Suprapubic skin (tissue), 4 donors: ENCODE results near the gene CNOT6L.

Experiments
- CTCF ChIP-seq, 2 donors: fragments of 200-600 bp in 1 of 2; fragments of 450-650 bp in 1 of 2; sonication (generic) in 1 of 2; IDR thresholded peaks; one replicate each; pipeline ENCODE4 v1.5.1; 2016 to 2019; ENCODE audit warnings: antibody characterized with exemption in 2 of 2, mild to moderate bottlenecking in 1 of 2, moderate library complexity in 1 of 2
- EP300 ChIP-seq: sonication (generic); formaldehyde crosslinking; IDR thresholded peaks from one replicate; pipeline ENCODE4 v1.6.1; 2017; ENCODE audit warnings: antibody characterized with exemption
- POLR2A ChIP-seq, 2 donors: fragments of 450-650 bp; IDR thresholded peaks; one replicate each; pipeline ENCODE4 v1.6.1; 2017; ENCODE audit warnings: antibody characterized with exemption in 2 of 2, mild to moderate bottlenecking in 2 of 2, moderate library complexity in 2 of 2
- POLR2AphosphoS5 ChIP-seq, 3 donors: sonication (generic); formaldehyde crosslinking; IDR thresholded peaks; one replicate each; pipeline ENCODE4 v1.6.1; 2017; ENCODE audit warnings: antibody characterized with exemption in 3 of 3

- TF ChIP-seq CTCF (IDR thresholded peaks at IDR 0.05): no peak
- TF ChIP-seq POLR2A (IDR thresholded peaks at IDR 0.05): no peak
- no peak for TF ChIP-seq POLR2AphosphoS5 (IDR thresholded peaks at IDR 0.05)
- TF ChIP-seq EP300: no peak
Measured at GRCh38 chr4:77697860-77698590, 121.1 kb downstream of the CNOT6L start.
